NCI-H510A (cell line): Measurements from ENCODE around the gene LRRC8D.
A peak's percentile ranks its signal among the peaks of the same experiment; 100 is the strongest.
"Not testable (repeated sequence)": the region's sequence is repeated elsewhere in the genome, so short reads cannot be mapped to it uniquely, and the experiment has no call there.

Experiments
- DNase-seq: peaks from one replicate; lab custom pipeline; 2025; lab: John Stamatoyannopoulos, UW

The LRRC8D gene

GRCh38 chr1:89820422-89821321, at the start of gene LRRC8D:
TSS of gene LRRC8D (plus strand) at chr1:89821032. CDS start at chr1:89933069, 112,037 bp downstream.
- DNase-seq, result peak; percentile 98

GRCh38 chr1:89771991-89772560, 48.8 kb upstream of the LRRC8D start:
- no peak for DNase-seq

DNA sequence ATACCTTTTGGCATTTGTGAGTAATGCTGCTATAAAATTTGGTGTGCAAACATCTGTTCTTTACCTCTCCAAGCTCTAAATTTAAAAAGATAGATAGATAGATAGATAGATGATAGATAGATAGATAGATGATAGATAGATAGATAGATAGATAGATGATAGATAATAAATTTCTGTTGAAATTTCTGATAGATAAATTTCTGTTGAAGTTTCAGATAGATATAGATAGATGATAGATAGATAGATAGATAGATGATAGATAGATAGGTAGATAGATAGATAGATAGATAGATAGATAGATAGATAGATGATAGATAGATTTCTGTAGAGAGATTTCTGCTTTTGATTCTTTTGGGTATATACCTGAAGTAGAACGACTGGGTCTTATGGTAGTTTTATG, 44.7 kb upstream of the LRRC8D start:
- not testable (repeated sequence) for DNase-seq

- DNase-seq, result not testable (repeated sequence)
Observed at GRCh38 chr1:89777271-89777670, 43.6 kb upstream of the LRRC8D start.

DNA sequence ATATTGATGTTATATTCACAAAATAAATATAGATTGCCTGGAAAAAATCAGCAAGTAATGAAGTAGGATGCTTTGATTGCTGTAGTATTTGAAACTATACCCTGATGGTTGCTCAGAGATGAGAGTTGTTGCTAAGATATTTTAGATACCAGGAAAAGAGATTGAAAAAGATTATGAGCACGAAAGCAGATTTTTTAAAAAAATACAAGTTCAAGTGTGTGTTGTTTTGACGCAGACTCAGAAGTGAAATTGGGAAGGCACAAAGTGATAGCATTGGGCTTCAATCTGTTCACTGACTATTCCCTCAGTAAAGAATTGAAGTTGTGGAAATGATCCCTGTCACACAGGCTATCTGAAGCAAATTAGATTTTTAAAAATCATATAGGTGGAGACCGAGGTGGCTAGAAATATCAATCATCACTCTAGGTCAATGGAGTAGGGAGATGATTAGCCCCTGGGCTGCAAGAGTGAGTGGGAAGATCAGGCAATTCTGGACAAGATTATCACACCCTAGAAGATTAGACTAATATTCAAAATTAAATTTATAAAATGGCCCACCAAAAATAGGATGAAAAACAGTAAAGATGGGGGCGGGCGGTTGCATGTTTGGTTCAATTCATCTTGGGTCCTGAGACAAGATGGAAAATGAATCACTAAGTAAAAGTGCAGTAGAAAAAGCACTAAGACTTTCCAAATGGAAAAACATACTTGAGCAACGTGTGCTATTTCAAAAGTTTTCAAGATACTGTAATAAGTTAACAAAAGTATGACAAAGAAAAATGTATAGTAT, 41.5 kb upstream of the LRRC8D start:
- no peak for DNase-seq

- no peak for DNase-seq
Observed at GRCh38 chr1:89780721-89781120, 40.1 kb upstream of the LRRC8D start.

DNA sequence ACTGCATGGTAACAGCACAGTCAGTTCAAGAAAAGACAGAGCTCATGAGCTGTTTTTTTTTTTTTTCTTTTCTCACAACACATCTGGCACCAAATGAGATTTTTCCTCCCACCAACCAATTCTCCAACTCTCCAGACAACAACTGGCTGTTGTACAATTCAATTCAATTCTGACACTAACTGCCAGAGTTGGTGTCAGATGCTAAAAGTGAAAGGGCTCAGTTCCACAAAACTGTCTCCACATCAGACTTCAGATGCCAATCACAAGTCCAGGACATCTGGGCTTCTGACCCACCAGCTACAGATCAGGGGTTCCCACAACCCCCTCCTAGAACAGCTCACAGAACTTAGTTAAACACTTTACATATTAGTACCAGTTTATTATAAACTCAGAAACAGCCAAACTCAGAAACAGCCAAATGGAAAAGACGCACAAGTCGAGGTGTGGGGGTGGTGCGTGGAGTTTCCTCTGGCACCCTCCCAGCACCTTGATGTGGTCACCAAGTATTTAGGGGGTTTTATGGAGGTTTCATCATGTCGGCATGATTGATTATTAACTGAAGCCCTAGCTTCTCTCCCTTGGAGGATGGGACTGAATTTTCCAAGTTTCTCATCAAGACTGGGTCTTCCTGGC, 39.2 kb upstream of the LRRC8D start:
- no peak for DNase-seq

- DNase-seq, result no peak
Observed at GRCh38 chr1:89786628-89787214, 34.1 kb upstream of the LRRC8D start.

- no peak for DNase-seq
Observed at GRCh38 chr1:89790592-89790991, 30.2 kb upstream of the LRRC8D start.

DNA sequence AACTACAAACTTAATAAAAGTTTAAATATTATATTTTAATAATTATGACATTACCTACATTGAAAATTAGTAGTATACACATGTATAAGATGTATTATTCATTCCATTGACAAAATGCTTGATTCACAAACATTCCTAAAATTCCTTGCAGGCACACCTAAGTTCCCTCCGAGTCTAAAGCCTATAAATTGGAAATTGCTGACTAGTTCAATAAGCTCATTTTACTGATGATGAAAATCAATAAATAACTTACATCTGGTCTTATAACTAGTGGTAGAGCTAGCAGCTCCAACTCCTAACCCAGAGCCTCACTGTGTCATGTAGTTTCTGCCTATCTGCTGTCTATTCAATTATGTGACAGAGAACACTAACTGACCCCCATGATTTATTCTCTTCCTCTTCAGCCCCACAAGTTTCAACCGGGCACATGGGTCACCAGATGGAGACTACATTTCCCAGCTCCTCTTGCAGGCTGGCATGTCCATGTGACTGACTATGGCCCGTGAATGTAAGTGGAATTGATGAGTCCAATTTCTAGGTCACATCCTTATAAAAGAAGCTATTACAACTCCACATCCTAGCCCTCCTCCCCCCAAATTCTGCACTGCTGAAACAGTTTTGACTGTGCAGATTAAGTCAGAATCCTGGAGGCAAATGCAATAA, 29.6 kb upstream of the LRRC8D start:
- no peak for DNase-seq

GRCh38 chr1:89794406-89794805, 26.4 kb upstream of the LRRC8D start:
- no peak for DNase-seq

GRCh38 chr1:89795571-89795970, 25.3 kb upstream of the LRRC8D start:
- DNase-seq, result not testable (repeated sequence)

- DNase-seq, result not testable (repeated sequence)
Observed at GRCh38 chr1:89797876-89798275, 23.0 kb upstream of the LRRC8D start.

GRCh38 chr1:89799495-89799894, 21.3 kb upstream of the LRRC8D start:
- DNase-seq, result no peak

DNA sequence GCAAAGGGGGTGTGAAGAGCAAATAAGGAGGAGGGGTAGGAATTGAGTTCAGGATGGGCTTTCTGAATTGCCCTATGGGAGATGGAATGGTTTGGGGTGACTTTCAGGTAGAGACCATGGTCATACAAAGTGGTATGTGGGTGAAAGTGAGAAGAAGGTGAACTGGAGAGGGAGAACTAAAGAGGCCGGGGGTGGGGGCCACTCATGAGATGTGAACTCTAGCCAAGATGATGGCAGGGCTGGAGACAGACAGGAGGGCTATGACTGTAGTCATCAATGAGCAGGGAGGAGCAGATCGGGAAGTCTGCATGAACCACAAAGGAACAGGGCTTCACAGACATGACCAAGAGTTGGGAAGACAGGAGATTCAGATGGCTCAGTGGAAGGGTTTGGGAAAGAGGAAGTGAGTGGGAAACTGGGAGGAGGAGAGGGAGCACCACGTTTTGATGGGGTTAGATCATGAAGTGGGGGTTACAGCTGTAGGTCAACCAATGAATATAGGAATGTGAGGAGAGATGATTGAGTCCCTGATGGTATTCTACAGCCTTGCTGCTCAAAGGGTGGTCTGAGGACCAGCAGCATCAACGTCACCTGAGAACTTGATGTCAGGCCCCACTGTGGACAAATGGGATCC, 20.7 kb upstream of the LRRC8D start:
- DNase-seq, result no peak

DNA sequence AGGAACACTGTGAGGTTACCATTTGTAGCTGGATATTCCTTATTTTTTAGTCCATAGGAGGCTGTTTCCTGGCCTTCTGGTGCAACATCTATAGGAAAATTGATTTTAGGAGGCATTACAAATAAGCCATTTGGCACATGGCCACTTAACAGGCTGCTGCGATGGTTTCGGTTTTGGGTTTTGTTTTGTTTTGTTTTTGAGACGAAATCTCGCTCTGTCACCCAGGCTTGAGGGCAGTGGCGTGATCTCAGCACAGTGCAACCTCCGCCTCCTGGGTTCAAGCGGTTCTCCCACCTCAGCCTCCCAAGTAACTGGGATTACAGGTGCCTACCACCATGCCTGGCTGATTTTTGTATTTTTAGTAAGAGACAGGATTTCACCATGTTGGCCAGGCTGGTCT, 20.1 kb upstream of the LRRC8D start:
- DNase-seq, result no peak

- peak; percentile 38 for DNase-seq
Observed at GRCh38 chr1:89802051-89802450, 18.8 kb upstream of the LRRC8D start.

DNA sequence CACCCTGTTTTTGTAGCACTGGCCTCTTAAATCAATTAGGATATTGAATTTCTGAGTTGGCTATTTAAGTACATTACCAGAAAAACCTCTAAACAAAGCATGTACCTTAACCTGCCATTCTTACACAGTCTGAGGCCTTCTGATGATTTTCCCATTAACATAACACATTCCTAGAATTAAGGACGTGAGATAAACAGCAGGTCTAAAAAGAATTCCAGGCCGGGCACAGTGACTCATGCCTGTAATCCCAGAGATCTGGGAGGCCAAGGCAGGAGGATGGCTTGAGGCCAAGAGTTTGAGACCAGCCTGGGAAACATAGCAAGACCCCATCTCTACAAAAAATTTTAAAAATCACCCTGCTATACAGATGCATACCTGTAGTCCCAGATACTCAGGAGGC, 18.0 kb upstream of the LRRC8D start:
- DNase-seq, result no peak

DNA sequence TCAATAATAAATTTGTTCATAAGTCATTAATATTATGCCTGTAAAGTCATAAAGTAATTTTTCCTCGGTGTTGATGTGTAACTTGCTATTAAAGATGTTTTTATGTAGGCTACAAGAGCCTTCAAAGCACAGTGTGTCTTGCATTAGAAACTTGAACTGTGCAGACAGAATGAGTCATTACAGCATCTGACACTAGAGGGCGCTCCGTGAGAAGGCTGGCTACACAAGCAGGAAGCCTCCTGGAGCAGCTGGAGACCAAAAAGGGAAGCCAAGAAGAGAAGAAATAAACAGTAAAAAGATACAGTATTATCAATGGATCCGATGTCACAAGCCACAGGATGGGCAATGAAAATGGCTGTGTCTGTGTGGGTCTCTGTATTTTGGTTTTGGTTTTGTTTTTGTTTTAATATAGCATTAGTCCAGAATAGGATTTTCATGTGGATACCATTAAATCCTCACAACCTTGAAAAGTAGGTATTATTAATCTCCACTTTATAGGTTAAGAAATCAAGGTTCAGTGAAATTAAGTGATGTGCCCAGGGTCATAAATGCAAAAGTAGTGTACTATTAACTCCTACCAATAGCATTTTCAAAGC, 16.1 kb upstream of the LRRC8D start:
- DNase-seq, result peak; percentile 55

DNA sequence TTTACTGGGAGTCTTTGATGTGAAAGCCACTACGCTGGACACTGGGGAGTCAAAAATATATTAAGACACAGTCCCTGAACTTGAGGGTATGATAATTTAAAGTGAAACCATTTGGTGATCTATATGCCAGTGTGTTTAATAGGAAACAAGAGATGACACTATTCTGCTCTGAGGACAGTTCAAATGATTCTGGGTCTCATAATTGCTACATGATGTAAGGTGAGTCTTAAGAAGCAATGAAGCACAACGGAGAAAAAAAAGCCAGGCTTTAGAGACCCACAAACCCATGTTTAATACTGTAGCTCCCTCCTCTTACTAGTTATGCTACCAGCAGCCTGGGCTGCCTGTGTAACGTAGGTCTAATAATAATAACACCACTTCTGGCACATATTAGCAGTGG, 14.2 kb upstream of the LRRC8D start:
- no peak for DNase-seq
